Ishikawa (cell line): ENCODE data around the gene KCTD2.

ENCODE experiments used
- CEBPB ChIP-seq: IDR thresholded peaks from 2 replicates; pipeline ENCODE4 v1.6.1; 2012
- CREB1 ChIP-seq: IDR thresholded peaks from 2 replicates; pipeline ENCODE4 v1.6.1; 2012; ENCODE audit warnings: low read depth
- EGR1 ChIP-seq: IDR thresholded peaks from 2 replicates; pipeline ENCODE4 v1.6.1; 2012
- EP300 ChIP-seq: IDR thresholded peaks from 2 replicates; pipeline ENCODE4 v1.6.1; 2012; ENCODE audit warnings: borderline replicate concordance
- FOXM1 ChIP-seq: IDR thresholded peaks from 2 replicates; pipeline ENCODE4 v1.6.1; 2012; ENCODE audit warnings: low read depth, borderline replicate concordance
- NFIC ChIP-seq: IDR thresholded peaks from 2 replicates; pipeline ENCODE4 v1.6.1; 2012
- RAD21 ChIP-seq: IDR thresholded peaks from 2 replicates; pipeline ENCODE4 v1.6.1; 2012; ENCODE audit warnings: low read depth
- TAF1 ChIP-seq: IDR thresholded peaks from 2 replicates; pipeline ENCODE4 v1.6.1; 2012; ENCODE audit warnings: low read depth, mild to moderate bottlenecking
- TCF12 ChIP-seq: IDR thresholded peaks from 2 replicates; pipeline ENCODE4 v1.6.1; 2012; ENCODE audit warnings: low read depth
- TEAD4 ChIP-seq: IDR thresholded peaks from 2 replicates; pipeline ENCODE4 v1.6.1; 2012
- YY1 ChIP-seq: IDR thresholded peaks from 2 replicates; pipeline ENCODE4 v1.6.1; 2012; ENCODE audit warnings: low read depth
- ZBTB7A ChIP-seq: IDR thresholded peaks from 2 replicates; pipeline ENCODE4 v1.6.1; 2012; ENCODE audit warnings: low read depth
- TF ChIP-seq, protein P1 (sequence below): IDR thresholded peaks from 2 replicates; pipeline ENCODE4 v1.6.1; 2012
- TF ChIP-seq, protein P2 (sequence below): IDR thresholded peaks from 2 replicates; pipeline ENCODE4 v1.6.1; 2012; ENCODE audit warnings: low read depth, mild to moderate bottlenecking
- TF ChIP-seq, protein P3 (sequence below): IDR thresholded peaks from 2 replicates; pipeline ENCODE4 v1.6.1; 2012

KCTD2 gene

DNA sequence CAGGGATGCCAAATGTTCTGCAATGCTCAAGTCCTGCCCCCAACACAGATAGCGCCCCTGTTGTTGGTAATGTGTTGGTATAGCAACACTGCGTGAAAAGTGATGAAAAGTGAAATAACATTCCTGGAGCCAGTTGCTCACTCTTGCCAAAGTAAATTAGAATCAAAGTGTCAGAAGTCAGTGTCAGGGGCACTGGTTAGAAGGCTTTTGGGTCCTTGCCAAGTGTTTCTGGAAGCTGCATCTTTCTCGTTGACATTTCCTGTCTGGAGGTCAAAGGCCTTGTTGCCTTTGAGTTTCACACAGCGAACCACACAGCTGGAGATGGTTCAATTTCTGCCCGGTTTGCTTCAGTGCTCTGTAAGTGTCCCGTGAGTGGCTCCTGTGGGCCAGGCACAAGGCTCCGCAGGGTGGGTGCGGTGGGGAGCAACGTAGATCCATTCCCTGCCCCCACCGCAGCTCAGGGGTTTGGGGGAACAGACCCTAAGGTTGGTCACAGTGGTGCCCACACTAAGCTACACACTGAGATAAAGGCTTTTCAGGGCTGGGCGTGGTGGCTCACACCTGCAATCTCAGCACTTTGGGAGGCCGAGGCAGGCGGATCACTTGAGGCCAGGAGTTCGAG is 37.1 kb downstream of the KCTD2 start:
- peak; percentile 51 for TF ChIP-seq NFIC
- no peak for TF ChIP-seq TCF12
- TF ChIP-seq CEBPB = 0 out of 2 replicates have a peak, but pooled peaks have one; percentile 6

DNA sequence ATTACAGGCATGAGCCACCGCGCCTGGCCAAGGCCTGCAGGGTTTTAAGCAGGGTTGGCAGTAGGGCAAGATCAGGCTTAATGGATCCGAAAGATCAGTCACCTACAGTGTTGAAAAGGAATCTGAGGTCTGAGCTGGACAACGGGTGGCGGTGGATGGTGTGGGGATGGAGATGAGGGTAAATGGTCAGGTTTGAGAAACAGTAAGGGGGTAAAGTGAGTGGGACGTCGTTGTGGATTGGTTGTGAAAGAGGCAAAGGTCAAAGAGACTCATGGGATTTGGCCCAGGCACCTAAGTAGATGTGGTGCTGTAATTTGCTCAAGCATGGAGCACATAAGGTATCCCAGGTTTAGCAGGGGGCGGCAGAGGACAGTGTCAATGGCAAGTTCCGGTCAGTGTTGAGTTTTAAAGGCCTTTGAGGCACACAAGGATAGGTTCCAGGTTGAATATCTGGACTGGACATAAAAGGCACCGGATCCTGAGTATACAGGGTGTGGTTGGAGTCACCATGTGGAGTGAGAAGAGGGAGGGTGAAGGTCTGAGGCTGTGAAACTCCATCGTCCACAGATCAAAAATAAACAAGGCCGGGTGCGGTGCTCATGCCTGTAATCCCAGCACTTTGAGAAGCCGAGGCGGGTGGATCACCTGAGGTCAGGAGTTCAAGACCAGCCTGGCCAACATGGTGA is 39.6 kb downstream of the KCTD2 start:
- TF ChIP-seq RAD21 = 0 out of 2 replicates have a peak, but pooled peaks have one; percentile 2
- TF ChIP-seq, protein P1, sequence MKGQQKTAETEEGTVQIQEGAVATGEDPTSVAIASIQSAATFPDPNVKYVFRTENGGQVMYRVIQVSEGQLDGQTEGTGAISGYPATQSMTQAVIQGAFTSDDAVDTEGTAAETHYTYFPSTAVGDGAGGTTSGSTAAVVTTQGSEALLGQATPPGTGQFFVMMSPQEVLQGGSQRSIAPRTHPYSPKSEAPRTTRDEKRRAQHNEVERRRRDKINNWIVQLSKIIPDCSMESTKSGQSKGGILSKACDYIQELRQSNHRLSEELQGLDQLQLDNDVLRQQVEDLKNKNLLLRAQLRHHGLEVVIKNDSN = no peak
- TF ChIP-seq TCF12 = no peak
- TF ChIP-seq CREB1 = no peak

DNA sequence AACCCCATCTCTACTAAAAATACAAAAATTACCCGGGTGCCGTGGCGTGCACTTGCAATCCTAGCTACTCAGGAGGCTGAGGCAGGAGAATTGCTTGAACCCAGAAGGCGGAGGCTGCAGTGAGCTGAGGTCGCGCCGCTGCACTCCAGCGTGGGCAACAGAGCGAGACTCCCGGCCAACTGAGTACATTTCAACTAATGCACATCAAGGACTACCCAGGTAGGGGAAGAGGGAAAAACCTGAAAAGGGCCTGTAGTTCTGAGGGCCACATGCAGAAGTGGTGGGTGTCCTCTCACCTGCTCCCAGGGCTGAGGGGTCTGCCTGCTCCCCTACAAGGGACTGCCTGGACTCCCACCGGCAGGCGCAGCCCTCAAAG is 40.1 kb downstream of the KCTD2 start:
- TF ChIP-seq RAD21 = no peak
- no peak for TF ChIP-seq EGR1
- no peak for TF ChIP-seq TEAD4
- TF ChIP-seq TAF1 = no peak
- no peak for TF ChIP-seq YY1
- TF ChIP-seq, protein P2, sequence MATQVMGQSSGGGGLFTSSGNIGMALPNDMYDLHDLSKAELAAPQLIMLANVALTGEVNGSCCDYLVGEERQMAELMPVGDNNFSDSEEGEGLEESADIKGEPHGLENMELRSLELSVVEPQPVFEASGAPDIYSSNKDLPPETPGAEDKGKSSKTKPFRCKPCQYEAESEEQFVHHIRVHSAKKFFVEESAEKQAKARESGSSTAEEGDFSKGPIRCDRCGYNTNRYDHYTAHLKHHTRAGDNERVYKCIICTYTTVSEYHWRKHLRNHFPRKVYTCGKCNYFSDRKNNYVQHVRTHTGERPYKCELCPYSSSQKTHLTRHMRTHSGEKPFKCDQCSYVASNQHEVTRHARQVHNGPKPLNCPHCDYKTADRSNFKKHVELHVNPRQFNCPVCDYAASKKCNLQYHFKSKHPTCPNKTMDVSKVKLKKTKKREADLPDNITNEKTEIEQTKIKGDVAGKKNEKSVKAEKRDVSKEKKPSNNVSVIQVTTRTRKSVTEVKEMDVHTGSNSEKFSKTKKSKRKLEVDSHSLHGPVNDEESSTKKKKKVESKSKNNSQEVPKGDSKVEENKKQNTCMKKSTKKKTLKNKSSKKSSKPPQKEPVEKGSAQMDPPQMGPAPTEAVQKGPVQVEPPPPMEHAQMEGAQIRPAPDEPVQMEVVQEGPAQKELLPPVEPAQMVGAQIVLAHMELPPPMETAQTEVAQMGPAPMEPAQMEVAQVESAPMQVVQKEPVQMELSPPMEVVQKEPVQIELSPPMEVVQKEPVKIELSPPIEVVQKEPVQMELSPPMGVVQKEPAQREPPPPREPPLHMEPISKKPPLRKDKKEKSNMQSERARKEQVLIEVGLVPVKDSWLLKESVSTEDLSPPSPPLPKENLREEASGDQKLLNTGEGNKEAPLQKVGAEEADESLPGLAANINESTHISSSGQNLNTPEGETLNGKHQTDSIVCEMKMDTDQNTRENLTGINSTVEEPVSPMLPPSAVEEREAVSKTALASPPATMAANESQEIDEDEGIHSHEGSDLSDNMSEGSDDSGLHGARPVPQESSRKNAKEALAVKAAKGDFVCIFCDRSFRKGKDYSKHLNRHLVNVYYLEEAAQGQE = no peak
- TF ChIP-seq, protein P3, sequence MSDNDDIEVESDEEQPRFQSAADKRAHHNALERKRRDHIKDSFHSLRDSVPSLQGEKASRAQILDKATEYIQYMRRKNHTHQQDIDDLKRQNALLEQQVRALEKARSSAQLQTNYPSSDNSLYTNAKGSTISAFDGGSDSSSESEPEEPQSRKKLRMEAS = no peak; the same call in 1 of the 2 replicates
- TF ChIP-seq ZBTB7A = no peak
- TF ChIP-seq TCF12 = no peak
- TF ChIP-seq FOXM1 = no peak
- TF ChIP-seq CEBPB = no peak
- TF ChIP-seq, protein P1 = no peak
- TF ChIP-seq NFIC = no peak
- no peak for TF ChIP-seq CREB1
- no peak for TF ChIP-seq EP300

DNA sequence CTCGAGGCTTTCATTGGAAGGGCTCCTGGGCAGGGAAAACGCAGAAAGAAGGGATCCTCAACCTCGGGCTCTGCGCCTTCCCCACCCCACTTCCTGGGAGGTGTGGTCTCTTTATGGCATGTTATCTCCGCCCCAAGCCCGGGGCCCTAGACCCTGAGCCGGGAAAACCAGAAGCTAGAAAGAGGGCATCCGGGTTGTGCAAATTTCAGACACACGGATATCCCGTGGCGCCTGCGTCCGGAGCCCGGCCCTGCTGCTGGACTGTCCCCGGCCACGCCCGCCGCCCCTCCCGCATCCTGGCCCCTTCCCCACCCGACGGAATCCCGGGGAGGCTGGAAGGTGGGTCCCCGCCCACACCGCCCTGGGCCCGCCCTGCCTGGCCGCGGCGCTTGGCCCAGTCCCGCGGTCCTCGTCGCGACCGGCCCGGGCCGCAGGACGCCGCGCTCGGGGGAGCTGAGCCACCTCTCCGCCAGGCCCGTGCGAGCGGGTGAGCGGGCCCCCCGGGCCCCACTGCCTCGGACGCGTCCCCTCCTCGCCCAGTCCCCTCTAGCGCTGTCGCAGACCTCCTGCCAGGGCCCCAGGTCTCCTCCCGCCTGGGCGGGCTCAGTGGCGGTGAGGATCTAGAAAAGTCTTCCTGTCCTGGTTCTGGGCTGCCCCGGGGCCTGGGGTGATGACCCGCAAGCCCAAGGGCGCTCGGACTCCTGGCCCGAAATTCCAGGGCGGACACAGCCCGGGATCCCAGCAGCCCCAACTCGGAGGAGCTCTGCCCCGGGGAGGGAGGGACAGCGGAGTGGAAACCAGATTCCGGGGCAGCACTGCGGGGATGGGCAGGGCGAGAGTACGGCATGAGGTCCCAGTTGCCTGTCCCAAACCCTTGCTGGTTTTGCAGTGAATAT is 40.8 kb downstream of the KCTD2 start, which contains the start of gene SLC16A5:
Gene SLC16A5 (plus strand): TSS at position 397 of the 896 bp plus-strand sequence. CDS start 5,683 bp downstream, outside the sequence.
- TF ChIP-seq EGR1 (peak; percentile 78), FOXM1 (no peak), TCF12 (no peak; the same call in 1 of the 2 replicates), ZBTB7A (peak; percentile 92), CREB1 (no peak; the same call in 1 of the 2 replicates), CEBPB (peak; percentile 79; the same call in 1 of the 2 replicates), TEAD4 (peak; percentile 89)
- TF ChIP-seq, protein P1 = peak; percentile 11; the same call in 1 of the 2 replicates
- TF ChIP-seq, protein P3 = peak; percentile 26; the same call in 1 of the 2 replicates

DNA sequence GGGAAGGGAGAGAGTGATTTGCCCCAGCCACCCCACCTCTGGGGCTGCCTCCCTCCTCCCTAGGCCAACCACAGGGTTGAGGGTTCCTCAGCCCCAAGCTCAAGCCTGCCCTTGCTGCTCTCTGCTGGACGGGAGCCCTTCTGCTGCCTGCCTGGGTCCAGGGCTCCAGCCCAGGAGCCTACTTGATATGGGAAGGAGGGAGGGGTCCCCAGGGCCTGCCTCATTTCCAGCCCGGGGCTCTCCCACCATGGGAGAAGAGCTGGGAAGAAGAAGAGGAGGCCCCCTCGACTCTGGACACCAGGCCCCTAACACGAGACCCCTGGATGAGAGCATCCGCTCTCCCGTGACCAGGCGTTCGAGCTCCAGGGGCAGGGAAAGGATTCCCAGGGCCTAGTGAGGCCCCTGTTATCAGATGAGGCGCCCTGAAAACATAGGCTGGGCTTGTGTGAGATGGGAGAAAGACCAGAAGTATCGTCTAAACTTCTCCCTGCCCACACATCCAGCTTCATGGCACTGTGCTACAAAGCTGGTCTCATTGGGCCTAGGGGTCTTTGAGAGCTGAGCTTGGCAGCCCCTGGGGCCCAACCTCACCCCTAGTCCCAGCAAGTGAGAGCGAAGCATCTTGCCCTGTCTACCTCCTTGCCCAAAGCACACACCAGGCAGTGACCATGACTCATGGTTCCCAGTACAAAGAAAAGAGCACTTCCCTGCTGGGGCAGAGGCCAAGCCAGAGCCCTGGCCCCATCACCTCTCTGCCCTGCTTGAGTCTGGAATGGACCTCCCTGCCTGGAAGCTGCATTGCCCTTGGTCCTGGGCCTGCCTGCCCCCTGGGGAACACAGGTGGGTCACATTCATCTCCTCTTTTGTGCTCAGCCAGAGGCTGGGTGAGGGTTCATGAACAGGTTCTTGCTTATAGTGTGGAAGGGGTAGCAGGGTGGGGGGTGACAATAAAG is 41.7 kb downstream of the KCTD2 start:
- TF ChIP-seq TEAD4 = peak; percentile 46
- TF ChIP-seq, protein P1 = 0 out of 2 replicates have a peak, but pooled peaks have one; percentile 7
- TF ChIP-seq NFIC = 0 out of 2 replicates have a peak, but pooled peaks have one; percentile 17
- TF ChIP-seq ZBTB7A = no peak
